ENCODE measurements around the gene ZNF710.

Gene ZNF710

DNA sequence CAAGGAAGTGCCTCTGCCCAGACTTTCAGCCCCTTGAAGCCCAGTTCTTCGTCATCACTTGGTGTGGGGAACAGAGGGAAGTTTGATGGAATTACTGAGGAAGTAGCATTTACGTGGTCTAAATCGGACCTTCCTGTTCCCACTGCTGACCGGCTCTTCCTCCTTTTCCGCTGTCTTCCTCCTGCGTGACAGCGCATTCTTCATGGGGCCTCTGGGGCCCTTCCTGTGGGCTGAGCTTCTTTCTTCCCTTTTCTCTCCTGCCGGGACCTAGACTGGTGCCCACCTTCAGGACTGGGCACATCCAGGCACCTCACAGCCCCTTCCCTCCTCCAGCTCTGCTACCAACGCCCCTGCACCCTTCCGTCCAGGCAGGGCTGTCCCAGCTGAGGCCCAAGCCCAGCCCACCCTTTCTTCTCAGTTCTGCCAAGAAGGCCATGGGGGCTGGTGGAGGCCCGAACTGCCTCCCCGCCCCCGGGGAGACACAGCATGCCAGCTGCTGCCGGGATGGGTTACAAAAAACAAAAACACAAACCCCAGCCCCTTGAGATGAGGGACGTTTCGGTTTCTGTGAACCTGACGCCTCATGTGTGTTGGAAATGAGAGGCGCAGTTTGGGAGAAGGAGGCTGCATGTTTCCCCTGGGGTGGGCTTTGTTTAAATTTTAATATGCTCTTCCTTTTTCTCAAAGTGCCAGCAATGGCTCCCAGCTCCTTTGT lies 19.1 kb downstream of the ZNF710 start:
- no peak for DNase-seq

DNA sequence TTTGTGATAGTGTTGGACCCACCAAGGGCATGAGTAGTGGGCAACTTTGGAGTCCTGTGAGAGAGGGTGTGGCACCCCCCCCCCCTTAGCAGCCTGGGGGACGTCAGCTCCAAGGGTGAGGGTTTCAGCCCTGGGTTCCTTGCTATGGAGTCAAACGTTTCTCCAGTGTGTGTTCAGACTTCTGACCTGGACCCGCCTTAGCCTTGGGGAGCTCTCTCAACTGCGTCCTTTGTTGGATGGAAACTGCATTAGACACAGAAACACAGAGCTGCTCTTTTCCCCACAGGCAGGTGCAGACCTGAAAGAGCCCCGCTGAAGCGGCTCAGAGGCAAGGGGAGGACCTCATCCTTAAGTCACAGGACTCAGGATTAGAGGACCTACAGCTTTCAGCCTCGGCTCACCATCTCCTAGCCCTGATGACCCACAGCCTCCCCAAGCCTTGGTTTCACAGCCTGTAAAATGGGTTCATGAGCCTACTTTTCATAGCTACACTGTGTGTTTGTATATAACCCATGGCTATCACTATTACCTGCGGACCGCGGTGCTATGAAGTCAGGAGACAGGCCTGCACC lies 19.9 kb downstream of the ZNF710 start:
- DNase-seq = no peak

DNA sequence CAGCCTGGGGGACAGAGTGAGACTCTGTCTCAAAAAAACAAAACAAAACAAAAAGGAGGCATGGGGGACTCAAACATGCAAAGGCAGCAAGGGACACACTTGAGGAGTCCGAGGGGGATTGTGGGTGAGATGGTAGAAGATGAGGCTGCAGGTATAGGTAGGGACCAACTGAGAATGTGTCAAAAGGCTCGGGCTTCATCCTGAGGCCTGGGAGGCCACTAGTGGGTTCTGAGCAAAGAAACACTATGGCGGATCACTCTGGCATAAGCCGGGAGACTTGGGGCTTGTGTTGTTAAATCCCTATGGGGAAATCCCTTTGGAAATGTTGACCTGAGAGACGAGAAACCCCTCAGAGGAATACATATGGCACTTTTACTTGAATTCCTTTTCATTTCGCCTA lies 21.2 kb downstream of the ZNF710 start:
- no peak for DNase-seq

DNA sequence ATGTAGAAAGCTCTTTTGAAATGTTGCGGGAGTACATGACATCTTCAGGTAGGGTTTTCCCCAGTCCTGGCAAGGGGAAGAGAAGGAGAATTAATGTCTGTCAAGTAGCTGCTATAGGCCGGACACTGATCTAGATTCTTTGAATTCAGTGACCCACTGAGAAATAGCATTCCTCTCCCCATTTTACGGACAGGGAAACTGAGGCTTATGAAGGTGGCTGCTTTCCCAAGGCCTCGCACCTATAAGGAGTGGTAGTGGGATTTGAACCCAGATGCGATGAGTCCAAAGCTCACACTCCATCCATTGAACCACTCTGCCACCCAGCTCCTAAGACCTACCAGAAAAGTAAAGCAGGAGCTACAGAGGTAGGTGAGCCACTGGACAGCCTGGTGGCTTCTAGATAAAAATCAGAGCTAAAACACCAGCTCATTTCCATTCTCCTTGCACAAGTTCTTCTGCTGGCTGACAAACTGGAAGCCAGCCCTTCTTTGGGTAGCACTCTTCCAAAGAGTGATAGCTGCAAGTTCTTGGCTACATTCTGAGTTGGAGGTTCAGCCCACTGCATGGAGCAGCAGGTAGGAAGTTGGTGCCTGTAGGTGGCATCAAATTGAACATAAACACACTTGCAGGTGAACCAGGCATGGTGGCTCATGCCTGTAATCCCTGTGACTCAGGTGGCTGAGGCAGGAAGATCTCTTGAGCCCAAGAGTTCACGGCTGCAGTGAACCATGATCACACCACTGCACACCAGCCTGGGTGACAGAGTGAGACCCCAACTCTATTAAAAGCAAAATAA lies 22.0 kb downstream of the ZNF710 start:
- no peak for DNase-seq

DNA sequence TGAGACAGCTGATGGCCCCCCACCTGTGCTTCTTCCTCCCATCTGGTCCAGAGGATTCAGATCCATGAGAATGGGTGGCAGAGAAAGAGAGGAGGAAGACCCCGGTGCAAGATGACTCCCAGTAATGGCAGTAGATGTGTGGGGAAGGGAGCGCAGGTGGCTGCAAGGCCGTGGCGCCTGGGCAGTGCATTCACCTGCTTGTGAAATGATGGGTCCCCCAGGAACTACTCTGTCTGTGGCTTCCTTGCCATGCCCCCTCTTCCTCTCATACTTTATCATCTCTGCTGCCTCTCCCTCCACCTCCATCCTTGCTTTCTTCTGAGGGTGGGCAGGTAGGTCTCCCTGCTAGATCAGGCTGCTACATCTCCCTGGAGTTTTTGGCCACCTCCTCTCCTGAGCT lies 23.3 kb downstream of the ZNF710 start:
- no peak for DNase-seq

DNA sequence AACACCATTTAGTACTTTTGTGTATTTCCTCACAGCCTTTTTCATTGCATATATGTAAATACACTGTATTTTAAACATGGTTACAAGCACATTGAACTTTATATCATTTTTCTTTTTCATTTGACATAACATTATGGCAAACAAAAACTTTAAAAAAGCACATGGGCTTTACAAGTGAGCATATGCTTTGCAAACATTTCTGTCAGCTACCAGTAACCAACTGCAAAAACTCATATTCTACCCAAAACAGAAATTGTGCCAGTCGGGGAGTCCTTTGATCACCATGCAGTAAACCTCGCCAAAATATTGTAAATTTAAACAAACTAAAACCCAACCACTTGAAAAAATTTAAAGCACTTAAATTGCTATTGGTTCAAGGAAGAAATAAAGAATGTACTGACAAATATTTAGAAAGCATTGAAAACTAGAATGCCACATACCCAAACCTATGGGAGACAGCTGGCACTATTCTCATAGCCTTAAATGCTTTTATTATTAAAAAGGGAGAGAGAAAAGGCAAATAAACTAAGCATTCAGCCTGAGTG lies 24.4 kb downstream of the ZNF710 start:
- no peak for DNase-seq

DNA sequence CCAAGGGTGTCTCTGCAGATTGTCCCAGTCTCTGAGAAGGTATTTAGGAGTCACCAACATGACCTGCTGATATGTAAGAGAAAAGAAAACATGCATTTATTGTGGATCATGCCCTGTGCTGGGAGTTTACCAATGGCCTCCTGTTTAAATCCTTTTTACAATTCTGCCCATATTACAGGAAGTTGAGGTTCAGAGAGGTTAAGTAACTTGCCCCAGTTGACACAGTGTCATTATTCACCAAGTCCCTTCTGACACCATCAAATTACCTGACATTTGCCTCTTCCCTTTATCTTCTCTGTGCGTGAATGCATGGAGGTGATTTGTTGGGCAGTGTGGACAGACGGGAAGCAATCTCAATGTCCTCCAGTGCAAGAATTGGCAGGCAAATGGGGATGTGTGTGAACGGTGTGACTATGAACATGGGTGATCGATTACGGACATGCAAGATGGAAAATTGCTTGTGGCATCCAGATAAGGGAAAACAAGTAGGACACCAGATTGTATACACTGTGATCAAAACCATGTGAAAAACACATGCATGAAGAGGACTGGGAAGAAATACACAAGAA lies 27.3 kb downstream of the ZNF710 start:
- no peak for DNase-seq

DNA sequence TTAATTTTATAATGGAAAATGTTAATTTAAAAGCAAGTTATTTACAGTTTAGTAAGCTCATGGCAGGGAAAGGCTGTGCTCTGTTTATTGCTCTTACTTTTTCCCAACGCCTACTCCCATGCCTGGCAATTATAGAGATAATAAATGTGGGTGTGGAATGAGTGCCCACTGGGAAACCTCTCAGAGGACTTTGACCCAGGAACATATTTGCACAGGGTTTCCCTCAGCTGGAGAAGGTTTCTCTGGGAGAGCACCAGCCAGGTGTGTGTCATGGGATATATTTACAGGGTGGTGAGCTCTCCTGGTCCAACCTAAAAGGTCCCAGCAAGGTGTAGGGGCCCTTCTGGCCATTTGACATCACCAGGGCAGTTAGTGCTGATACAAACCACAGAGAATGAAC lies 27.9 kb downstream of the ZNF710 start:
- DNase-seq = no peak

DNA sequence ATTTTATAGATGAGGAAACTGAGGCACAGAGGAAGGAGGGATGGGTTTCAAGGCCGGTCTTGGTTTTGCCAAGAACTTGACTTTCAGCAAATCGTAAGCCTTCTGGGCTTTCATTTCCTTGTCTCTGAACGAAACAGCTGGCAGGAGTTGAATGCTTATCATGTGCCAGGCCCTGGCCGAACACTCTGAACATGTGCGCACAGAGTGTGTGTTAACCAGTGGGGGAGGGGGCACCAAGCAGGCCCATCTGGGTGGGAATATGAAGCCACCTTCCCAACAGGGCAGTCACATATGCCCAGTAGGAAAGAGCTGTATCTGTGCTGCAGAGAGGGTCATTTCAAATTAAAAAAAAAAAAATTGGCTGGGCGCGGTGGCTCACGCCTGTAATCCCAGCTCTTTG lies 29.3 kb downstream of the ZNF710 start:
- no peak for DNase-seq

DNA sequence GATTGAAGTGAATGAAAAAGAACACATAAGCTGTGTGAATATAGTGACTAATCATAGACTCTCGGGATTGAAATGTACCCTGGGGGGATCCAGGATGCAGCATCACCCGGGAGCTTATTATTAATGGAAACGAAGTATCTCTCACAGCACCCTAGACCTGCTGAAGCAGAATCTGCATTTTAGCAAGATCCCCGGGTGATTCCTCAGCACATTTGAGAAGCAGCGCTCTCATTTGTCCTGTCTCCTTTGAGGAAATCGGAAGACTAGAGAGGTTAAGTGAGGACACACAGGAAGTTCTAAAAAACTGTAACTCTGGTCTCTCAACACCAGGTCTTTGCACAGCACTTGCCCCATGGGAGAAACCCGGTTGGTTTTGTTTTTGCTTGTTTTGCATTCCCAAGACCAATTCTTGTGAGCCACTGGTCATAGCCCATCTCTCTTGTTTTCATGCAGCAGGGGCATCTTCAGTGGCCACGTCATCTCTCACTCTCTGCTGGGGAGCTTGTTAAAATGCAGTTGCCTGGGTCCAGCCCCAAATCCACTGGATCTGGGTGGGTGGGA lies 30.2 kb downstream of the ZNF710 start:
- no peak for DNase-seq

DNA sequence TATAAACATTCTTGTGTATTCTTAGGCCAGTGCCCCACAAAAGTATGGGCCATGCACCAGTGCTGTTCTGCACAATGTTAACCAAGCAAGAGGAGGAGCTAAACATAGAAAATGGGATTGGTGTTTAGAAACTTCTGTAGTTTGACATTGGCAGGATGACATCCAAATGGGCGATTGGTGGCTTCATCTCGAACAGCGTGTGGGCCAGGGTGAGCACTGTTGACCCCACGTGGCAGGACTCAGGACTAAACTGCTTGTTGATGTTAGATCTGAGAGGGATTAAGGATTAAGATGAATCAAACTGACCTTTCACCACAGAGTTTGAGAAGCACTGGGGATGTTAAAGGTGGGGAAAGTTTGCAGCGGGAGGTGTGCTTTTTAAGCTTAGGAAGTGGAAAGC lies 31.9 kb downstream of the ZNF710 start:
- DNase-seq = no peak

DNA sequence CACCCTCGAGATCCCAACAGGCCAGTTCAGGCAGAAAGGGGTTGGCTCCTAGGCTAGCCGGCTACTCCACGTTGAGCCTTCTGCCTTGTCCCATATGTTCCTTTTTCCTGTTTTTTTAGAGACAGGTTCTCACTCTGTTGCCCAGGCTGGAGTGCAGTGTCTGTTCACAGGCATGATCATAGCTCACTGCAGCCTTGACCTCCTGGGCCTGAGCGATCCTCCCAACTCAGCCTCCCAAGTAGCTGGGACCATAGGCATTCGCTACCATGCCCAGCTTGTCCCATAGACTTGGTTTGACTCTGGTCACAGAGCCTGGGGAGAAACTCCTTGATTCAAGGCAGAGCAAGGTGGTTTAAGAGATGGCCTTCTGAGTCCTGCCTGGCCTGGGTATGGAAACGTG lies 32.3 kb downstream of the ZNF710 start:
- no peak for DNase-seq

DNA sequence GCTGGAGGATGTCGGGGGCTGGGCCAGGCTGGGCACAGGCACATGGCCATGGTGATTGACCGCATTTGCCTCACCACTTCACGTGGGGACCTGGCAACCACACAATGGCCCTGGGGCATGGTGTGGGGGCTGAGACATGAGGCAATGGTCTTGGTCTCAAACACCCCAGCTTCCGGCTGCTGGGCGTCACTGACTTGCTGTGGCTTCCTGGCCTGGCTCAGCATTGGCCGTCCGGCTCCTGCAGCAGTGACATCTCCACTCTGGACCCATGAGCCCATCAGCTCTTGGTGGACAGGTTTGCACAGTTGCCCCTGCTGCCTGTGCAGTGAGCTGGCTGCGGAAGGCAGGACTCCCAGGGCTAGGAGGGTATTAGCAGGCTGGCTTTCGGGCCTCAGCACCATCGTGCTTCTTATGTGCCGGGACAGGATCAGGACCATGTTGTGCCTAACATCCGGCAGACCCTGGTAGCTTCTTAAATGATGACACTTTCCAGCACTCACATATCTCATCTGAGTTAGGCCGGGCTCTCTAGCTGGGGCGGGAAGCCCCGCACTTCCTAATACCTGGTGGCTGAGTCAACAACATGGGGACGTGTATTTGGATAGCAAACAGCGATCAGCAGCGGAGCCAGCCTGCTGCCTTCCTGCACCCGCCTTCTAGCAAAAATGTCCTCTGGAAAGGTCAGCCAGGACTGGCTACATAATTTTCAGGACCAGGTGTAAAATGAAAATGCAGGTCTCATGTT lies 34.1 kb downstream of the ZNF710 start:
- DNase-seq = no peak

DNA sequence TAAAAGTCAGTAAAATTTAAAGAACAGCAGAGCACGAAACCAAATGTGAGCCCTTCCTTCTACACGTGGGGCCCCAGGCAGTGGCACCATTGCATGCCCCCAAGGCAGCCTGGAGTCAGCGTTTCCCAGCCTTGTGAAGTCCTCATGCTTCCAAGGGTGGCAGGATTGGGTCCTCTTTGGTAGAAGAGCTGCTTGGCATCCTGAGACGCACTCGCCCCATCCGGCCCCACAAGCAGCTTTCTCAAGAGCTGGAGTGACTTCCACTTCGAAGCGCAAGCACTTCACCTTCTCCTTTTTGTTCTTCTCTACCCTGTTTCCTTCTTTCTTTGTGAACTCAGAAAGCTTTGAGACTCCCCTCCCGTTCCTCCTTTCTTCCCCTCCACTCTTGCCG lies 34.7 kb downstream of the ZNF710 start:
- no peak for DNase-seq

DNA sequence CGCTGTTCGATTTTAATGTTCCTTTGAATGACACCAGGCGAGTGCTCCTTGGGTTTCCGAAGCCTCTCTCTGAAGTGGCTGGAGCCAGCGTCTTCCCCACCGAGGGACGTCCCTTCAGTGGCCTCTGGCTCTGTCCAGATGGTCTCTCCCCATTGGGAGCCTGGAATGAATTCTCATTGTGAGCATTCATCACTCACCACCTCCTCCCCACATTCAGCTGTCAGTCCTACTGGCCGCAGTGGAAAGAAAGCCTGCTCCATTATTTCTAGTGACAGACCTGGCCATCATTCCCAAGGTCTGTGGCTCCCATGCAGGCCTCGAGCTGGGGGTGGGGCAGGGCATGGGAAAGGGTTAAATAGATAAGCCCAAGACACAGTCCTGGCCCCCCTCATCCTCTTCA lies 35.2 kb downstream of the ZNF710 start:
- DNase-seq = no peak

DNA sequence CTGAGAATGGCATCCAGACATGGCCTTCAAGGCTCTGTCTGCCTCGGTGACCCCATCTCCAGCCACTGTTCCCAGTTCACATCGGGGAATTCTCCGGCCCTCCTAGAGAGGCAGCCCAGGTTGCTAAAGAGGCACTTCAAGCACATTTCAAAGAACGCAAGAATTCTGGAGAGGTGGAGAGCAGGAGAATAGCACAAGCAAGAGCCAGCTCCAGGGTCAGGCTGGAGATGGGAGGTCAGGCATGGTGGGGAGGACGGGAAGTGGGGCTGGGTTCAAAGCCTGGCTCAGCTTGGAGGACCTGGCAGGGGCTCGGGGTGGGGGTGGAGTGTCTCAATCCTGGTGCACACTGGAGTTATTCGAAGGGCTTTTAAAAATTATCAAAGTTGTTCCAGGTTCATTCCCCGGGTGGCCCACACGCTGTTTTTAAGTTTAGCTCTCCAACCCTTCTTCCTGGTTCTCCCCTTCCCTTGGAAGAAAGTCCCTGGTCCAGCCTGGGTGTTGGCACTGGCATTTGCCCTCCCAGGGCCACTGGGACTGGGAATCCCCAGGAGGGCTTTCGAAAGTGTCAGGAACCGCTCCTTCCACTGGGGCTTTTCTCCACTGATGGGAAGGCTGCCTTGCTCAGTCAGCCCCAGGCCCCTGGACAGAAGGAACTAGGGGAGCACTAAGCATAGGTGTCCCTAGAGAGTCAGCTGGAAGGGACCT lies 35.8 kb downstream of the ZNF710 start:
- DNase-seq = no peak

DNA sequence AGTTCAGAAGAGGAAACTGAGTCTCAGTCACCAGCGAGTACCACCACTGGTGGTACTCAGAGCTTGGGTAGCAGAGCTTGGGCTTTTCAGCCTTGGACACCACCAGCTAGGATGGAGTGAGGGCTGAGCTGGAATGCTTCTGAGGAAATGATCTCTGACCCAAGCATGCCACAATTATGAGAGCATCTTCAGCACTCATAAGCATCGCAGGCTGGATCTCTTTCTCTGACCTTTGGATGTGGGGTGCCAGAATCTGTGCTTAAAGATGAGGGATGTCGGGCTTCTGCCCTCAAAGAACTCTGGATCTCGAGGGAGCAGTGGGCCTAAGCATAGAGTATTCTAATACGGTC lies 36.4 kb downstream of the ZNF710 start:
- no peak for DNase-seq

DNA sequence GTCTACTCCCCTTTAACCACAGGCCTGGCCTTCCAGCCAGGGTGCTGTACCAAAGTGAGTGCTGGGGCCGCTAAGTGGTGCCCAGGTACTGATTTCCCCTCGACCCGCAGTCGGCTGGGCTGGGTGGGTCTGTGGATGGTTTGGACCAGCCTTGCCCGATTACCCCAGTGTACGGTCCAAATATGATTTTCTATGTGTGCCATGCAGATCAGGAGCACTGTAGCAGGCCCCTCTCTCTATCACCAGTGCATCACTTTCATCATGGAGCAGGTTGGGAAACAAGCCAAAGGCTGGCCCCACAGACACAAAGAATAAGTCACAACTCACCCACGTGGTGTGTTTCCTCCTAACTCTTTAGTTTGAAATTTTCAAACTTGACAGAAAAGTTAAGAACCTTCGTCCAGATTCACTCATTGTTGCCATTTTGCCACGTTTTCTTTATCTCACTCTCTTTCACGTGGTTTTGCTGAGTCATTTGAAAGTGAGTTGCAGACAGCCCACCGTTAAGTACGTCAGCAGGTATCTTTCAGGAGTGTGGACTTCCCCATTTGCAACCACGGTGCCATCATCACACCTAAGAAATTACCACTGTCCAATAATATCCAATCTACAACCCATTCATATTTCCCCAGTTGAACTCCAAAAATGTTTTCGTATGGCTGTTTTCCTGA lies 37.0 kb downstream of the ZNF710 start:
- DNase-seq = no peak

DNA sequence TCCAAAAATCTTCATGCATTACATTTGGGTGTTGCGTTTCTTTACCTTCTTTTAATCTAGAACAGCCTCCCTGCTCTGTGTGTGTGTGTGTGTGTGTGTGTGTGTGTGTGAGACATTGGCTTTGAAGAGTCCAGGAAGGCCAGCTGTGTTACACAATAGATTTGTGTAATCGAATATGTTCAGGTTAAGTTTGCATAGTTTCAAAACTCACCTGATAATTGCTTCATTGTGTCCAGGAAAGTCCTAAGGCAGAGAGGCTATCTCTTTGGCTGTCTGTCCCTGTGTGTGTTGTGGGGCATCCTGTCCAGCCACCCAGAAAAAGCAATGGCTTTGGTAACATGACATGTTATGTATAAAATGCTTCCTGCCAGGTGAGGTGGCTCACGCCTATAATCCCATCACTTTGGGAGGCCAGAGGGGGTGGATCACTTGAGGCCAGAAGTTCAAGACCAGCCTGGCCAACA lies 37.5 kb downstream of the ZNF710 start:
- DNase-seq = no peak

DNA sequence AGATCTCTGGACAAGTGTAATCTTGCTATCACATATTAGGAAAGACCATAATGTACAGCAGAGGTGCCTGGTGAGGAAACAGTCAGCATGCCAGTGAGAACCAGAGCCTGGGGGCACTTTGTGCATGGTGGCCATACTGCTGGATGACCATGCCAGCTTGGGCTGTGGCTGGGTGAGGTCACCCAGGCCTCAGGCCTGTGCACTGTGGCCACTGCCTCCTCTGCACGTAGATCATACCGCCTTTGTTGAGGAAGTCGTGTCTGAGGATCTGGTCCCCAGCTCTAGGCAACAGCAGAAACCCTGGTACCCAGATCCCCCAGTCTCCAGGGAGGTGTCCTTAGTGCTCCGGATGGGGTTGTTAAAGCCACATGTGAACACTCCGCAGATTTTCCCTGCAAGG lies 38.9 kb downstream of the ZNF710 start:
- DNase-seq = no peak

DNA sequence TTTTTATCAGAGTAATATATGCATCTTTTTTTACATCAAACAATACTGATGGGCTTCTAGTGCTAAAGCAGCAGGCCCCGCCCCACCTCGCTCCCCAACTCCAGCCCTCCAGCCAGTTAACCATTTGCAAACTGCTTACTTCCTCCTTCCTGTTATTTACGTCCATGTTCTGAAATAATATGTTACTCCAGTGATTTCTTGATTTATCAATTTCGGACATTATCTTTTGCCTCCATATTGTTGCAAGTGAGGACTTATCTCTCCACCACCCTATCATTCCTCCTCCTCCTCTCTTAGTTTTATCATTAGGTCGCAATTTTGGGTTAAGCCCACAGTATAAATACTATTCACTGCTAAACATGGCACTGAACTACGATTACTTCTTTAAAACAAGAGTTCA lies 39.5 kb downstream of the ZNF710 start:
- DNase-seq = no peak
